ENCODE measurements around the gene ZNF785.

ZNF785 gene

DNA sequence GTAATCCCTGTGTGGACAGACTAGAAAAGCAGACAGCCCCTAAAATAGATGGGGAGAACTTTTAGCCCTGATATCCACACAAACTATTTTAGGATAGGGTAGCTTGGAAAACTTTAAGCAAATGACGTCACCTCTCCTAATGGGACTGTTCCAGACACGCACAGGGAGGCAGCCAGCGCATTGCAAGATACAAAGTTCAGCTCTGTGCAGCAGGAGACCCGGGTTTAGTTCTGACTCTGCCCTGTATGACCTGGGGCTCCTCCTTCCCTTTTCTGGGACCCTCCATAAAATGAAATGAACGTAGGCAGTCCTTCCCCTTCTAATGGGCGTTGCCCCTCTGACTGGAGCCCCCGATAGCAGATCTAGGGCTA, 18.4 kb upstream of the ZNF785 start:
- Histone ChIP-seq H3K36me3 (ENCODE audit: control insufficient read depth, insufficient read depth, low read length) (no peaks in the 10 kb centered on the region), H3K79me2 (peaks cover 4% of the 10 kb centered on the region), H3K4me2 (ENCODE audit: low read length) (no peak overlapping the region), H3K4me1 (no peaks in the 10 kb centered on the region), H2AFZ (no peak overlapping the region), H3K27me3 (ENCODE audit: control insufficient read depth, insufficient read depth, low read length) (no peaks in the 10 kb centered on the region), H3K27ac (no peak overlapping the region), H3K9ac (no peak overlapping the region), H3K4me3 (ENCODE audit: low read depth, low read length) (no peak overlapping the region), H3K9me3 (ENCODE audit: control insufficient read depth, low read length) (no peaks in the 10 kb centered on the region)
- TF ChIP-seq CTCF (IDR thresholded peaks at IDR 0.05) = no peak

GRCh38 chr16:30602616-30603277, 17.2 kb upstream of the ZNF785 start:
- no peaks in the 10 kb centered on the region for H3K27me3 ChIP-seq (ENCODE audit: control insufficient read depth, insufficient read depth, low read length)
- no peaks in the 10 kb centered on the region for H3K36me3 ChIP-seq (ENCODE audit: control insufficient read depth, insufficient read depth, low read length)
- no peak overlapping the region for H3K27ac ChIP-seq
- no peaks in the 10 kb centered on the region for H3K9me3 ChIP-seq (ENCODE audit: control insufficient read depth, low read length)
- no peaks in the 10 kb centered on the region for H3K4me1 ChIP-seq
- H3K4me3 ChIP-seq (ENCODE audit: low read depth, low read length) = no peak overlapping the region
- H3K4me2 ChIP-seq (ENCODE audit: low read length) = no peak overlapping the region
- no peak overlapping the region for H2AFZ ChIP-seq
- no peak for TF ChIP-seq CTCF (IDR thresholded peaks at IDR 0.05)
- H3K9ac ChIP-seq = no peak overlapping the region
- no peaks in the 10 kb centered on the region for H3K79me2 ChIP-seq

DNA sequence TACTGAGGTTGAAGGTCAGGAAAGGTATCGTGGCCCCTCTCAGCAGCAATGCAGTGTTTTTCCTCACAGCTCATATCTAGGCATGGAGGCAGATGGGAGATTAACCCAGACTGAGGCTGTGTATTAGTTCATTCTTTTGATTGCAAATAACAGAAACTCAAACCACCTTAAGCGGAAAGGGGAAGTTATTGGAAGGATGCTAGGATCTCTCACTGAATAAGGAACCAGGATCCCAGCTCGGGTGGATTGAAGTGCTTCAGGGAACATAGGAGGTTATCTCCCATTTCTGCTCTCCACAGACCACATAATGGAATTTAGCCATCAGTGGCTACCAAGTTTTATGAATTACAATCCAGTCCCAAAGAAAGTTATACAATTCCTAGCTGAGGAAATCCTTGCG, 16.5 kb upstream of the ZNF785 start:
- no peak overlapping the region for H3K27ac ChIP-seq

DNA sequence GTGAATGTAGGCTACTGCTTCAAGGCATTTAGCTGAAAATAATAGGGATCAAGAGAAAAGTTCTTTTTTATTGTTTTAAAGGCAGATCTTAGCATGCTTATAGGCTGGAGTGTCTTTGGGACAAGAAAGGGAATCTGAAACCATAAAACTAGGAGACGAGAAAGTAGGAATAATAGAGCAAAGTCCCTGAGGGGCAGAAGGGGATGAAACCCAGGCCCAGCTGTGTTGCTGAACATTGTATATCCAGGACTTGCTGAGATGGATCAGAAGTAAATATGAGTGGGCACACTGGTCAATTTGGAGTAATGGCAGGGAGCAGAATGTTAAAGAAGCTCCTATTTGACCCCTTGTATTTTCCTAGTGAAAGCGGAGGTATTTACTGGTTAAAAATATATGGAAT, 15.4 kb upstream of the ZNF785 start:
- Histone ChIP-seq H3K4me2 (ENCODE audit: low read length) (no peak overlapping the region), H3K4me1 (no peaks in the 10 kb centered on the region), H3K4me3 (ENCODE audit: low read depth, low read length) (no peak overlapping the region), H2AFZ (no peak overlapping the region), H3K27me3 (ENCODE audit: control insufficient read depth, insufficient read depth, low read length) (no peaks in the 10 kb centered on the region), H3K79me2 (no peaks in the 10 kb centered on the region), H3K9ac (no peak overlapping the region), H3K27ac (no peak overlapping the region), H3K9me3 (ENCODE audit: control insufficient read depth, low read length) (no peaks in the 10 kb centered on the region), H3K36me3 (ENCODE audit: control insufficient read depth, insufficient read depth, low read length) (no peaks in the 10 kb centered on the region)
- TF ChIP-seq CTCF (IDR thresholded peaks at IDR 0.05) = no peak

More for the DNA sequence above, 16.5 kb upstream of the ZNF785 start:
- Histone ChIP-seq H3K9me3 (ENCODE audit: control insufficient read depth, low read length) (no peaks in the 10 kb centered on the region), H2AFZ (no peak overlapping the region), H3K79me2 (no peaks in the 10 kb centered on the region), H3K9ac (no peak overlapping the region), H3K4me3 (ENCODE audit: low read depth, low read length) (no peak overlapping the region), H3K27me3 (ENCODE audit: control insufficient read depth, insufficient read depth, low read length) (no peaks in the 10 kb centered on the region), H3K4me1 (no peaks in the 10 kb centered on the region), H3K4me2 (ENCODE audit: low read length) (no peak overlapping the region), H3K36me3 (ENCODE audit: control insufficient read depth, insufficient read depth, low read length) (no peaks in the 10 kb centered on the region)
- no peak for TF ChIP-seq CTCF (IDR thresholded peaks at IDR 0.05)

DNA sequence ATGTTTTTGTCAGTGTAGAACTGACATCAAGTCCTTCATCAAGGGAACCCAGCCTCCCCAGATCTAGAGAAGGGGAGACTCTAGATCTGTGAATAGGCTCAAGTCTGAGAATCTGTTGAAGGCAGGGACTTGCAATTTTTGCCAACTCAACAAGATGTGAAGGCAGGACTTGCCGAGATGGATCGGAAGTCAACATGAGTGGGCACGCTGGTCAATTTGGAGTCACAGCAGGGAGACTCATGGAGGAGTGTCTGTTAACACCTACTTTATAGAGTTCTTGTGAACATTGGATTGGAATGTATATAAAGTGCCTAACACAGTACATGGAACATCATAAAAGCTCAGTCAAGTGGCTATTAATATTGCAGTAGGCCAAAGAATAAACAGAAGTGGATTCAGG, 14.7 kb upstream of the ZNF785 start:
- Histone ChIP-seq H3K27me3 (ENCODE audit: control insufficient read depth, insufficient read depth, low read length) (no peaks in the 10 kb centered on the region), H3K9me3 (ENCODE audit: control insufficient read depth, low read length) (no peaks in the 10 kb centered on the region), H3K4me3 (ENCODE audit: low read depth, low read length) (no peak overlapping the region), H3K4me1 (no peaks in the 10 kb centered on the region), H3K27ac (no peak overlapping the region), H3K4me2 (ENCODE audit: low read length) (no peak overlapping the region), H3K79me2 (no peaks in the 10 kb centered on the region), H3K9ac (no peak overlapping the region), H3K36me3 (ENCODE audit: control insufficient read depth, insufficient read depth, low read length) (no peaks in the 10 kb centered on the region), H2AFZ (no peak overlapping the region)
- TF ChIP-seq CTCF (IDR thresholded peaks at IDR 0.05) = no peak

Measured in parathyroid adenoma (tissue), 2 donors.